ENCODE results near the gene RBX1.
"Not testable (repeated sequence)": the region's sequence is repeated elsewhere in the genome, so short reads cannot be mapped to it uniquely, and the experiment has no call there.

The RBX1 gene

GRCh38 chr22:40950962-40951794 is at the start of gene RBX1:
RBX1 (plus strand) TSS chr22:40951378; CDS start chr22:40951399, 21 bp downstream.
- DNase-seq (ENCODE audit: low read depth) = peak; percentile 99
- Histone ChIP-seq H3K4me1 (ENCODE audit: control insufficient read depth, insufficient read depth, low read length) (peaks cover 27% of the 10 kb centered on the region), H3K9ac (ENCODE audit: low read length) (peak within 1 kb of the TSS; percentile 100), H3K4me3 (ENCODE audit: low read length) (peak within 1 kb of the TSS; percentile 99), H3K9me3 (ENCODE audit: control insufficient read depth, low read length) (no peaks in the 10 kb centered on the region), H3K36me3 (ENCODE audit: control insufficient read depth, insufficient read depth, low read length, severe bottlenecking) (peaks cover 19% of the 10 kb centered on the region), H3K27me3 (replicated peaks; ENCODE audit: control insufficient read depth, insufficient read depth, low read length) (no peaks in the 10 kb centered on the region)

DNA sequence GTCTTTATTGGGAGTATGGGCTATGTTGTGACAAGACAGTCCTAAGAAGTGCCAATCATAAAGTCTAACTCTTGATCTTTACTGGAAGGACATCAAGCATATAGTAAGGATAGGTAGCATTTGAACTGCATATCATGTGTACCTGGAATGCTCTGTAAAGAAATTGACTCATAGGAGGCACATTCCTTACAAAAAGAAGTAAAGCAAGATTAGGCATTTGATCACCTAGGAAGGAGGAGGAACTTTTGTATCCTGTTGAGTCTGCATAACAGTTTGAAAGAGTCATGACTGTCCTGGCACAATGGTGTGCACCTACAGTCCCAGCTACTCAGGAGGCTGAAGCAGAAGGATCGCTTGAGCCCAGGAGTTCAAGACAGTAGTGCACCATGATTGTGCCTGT is 47.1 kb upstream of the RBX1 start:
- Histone ChIP-seq H3K9me3 (ENCODE audit: control insufficient read depth, low read length) (no peaks in the 10 kb centered on the region), H3K36me3 (ENCODE audit: control insufficient read depth, insufficient read depth, low read length, severe bottlenecking) (peaks cover 28% of the 10 kb centered on the region), H3K4me3 (ENCODE audit: low read length) (no peak overlapping the region), H3K27me3 (replicated peaks; ENCODE audit: control insufficient read depth, insufficient read depth, low read length) (no peaks in the 10 kb centered on the region), H3K4me1 (ENCODE audit: control insufficient read depth, insufficient read depth, low read length) (peaks cover 2% of the 10 kb centered on the region), H3K9ac (ENCODE audit: low read length) (no peak overlapping the region)
- no peak for DNase-seq (ENCODE audit: low read depth)

- DNase-seq (ENCODE audit: low read depth) = no peak
- peaks cover 12% of the 10 kb centered on the region for H3K4me1 ChIP-seq (ENCODE audit: control insufficient read depth, insufficient read depth, low read length)
- no peak overlapping the region for H3K4me3 ChIP-seq (ENCODE audit: low read length)
- H3K36me3 ChIP-seq (ENCODE audit: control insufficient read depth, insufficient read depth, low read length, severe bottlenecking) = peaks cover 46% of the 10 kb centered on the region
- no peak overlapping the region for H3K9ac ChIP-seq (ENCODE audit: low read length)
- H3K9me3 ChIP-seq (ENCODE audit: control insufficient read depth, low read length) = no peaks in the 10 kb centered on the region
- no peaks in the 10 kb centered on the region for H3K27me3 ChIP-seq (replicated peaks; ENCODE audit: control insufficient read depth, insufficient read depth, low read length)
Measured at GRCh38 chr22:40908895-40909294, 42.3 kb upstream of the RBX1 start.

DNA sequence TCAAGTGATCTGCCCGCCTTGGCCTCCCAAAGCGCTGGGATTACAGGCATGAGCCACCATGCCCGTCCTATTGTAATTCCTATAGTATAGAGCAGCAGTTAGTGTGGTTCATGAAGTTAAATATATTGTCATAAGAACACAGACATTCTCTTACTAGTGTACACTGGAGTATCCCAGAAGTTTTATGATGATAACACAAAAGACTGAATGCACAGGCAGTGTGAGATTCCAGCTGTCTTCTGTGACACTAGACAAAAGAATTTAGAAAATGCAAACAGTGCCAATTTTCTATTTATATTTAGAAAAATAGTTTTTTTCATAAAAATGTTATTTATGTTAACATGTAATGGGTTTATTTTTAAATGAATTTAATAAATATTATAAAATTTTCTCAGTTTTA is 39.4 kb upstream of the RBX1 start:
- DNase-seq (ENCODE audit: low read depth) = peak; percentile 33
- no peaks in the 10 kb centered on the region for H3K9me3 ChIP-seq (ENCODE audit: control insufficient read depth, low read length)
- peaks cover 56% of the 10 kb centered on the region for H3K36me3 ChIP-seq (ENCODE audit: control insufficient read depth, insufficient read depth, low read length, severe bottlenecking)
- no peaks in the 10 kb centered on the region for H3K27me3 ChIP-seq (replicated peaks; ENCODE audit: control insufficient read depth, insufficient read depth, low read length)
- H3K9ac ChIP-seq (ENCODE audit: low read length) = no peak overlapping the region
- no peak overlapping the region for H3K4me3 ChIP-seq (ENCODE audit: low read length)
- peaks cover 12% of the 10 kb centered on the region for H3K4me1 ChIP-seq (ENCODE audit: control insufficient read depth, insufficient read depth, low read length)

- not testable (repeated sequence) for H3K4me3 ChIP-seq (ENCODE audit: low read length); H3K27me3 ChIP-seq (replicated peaks; ENCODE audit: control insufficient read depth, insufficient read depth, low read length); H3K9me3 ChIP-seq (ENCODE audit: control insufficient read depth, low read length); DNase-seq (ENCODE audit: low read depth); H3K9ac ChIP-seq (ENCODE audit: low read length)
- H3K36me3 ChIP-seq (ENCODE audit: control insufficient read depth, insufficient read depth, low read length, severe bottlenecking) = peaks cover 62% of the 10 kb centered on the region
- peaks cover 12% of the 10 kb centered on the region for H3K4me1 ChIP-seq (ENCODE audit: control insufficient read depth, insufficient read depth, low read length)
Measured at GRCh38 chr22:40912987-40913386, 38.2 kb upstream of the RBX1 start.

DNA sequence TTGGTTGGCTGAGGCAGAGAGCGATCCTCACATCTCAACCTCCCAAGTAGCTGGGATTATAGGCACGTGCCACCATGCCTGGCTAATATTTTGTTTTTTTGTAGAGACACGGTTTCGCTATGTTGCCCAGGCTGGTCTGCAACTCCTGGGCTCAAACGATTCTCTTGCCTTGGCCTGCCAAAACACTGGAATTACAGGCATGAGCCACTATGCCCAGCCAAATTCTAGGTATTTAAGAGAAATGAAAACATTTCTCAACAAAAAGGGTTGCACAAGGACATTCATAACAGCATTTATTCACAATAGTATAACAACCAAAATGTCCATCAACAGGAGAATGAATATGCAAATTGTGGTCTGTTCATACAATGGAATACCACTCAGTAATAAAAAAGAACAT is 31.7 kb upstream of the RBX1 start:
- peaks cover 17% of the 10 kb centered on the region for H3K4me1 ChIP-seq (ENCODE audit: control insufficient read depth, insufficient read depth, low read length)
- H3K9ac ChIP-seq (ENCODE audit: low read length) = no peak overlapping the region
- peak; percentile 78 for DNase-seq (ENCODE audit: low read depth)
- no peaks in the 10 kb centered on the region for H3K27me3 ChIP-seq (replicated peaks; ENCODE audit: control insufficient read depth, insufficient read depth, low read length)
- H3K4me3 ChIP-seq (ENCODE audit: low read length) = no peak overlapping the region
- H3K36me3 ChIP-seq (ENCODE audit: control insufficient read depth, insufficient read depth, low read length, severe bottlenecking) = peaks cover 59% of the 10 kb centered on the region
- H3K9me3 ChIP-seq (ENCODE audit: control insufficient read depth, low read length) = no peaks in the 10 kb centered on the region

DNA sequence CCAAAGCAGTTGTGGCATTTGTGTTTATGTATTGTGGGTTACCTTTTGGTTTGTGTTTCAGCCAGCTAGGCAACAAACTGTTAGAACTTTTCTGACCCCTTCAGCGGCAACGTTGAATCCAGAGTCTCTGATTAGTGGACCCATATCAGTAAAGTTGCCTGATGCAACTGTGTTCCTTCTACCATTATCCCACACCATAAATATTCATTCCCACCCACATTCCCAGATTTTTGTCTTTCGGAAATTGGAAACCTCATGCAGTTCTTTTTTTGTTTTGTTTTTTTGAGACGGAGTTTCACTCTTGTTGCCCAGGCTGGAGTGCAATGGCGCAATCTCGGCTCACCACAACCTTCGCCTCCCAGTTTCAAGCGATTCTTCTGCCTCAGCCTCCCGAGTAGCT is 30.7 kb upstream of the RBX1 start:
- Histone ChIP-seq H3K4me3 (ENCODE audit: low read length) (no peak overlapping the region), H3K4me1 (ENCODE audit: control insufficient read depth, insufficient read depth, low read length) (peaks cover 17% of the 10 kb centered on the region), H3K27me3 (replicated peaks; ENCODE audit: control insufficient read depth, insufficient read depth, low read length) (no peaks in the 10 kb centered on the region), H3K36me3 (ENCODE audit: control insufficient read depth, insufficient read depth, low read length, severe bottlenecking) (peaks cover 60% of the 10 kb centered on the region), H3K9ac (ENCODE audit: low read length) (no peak overlapping the region), H3K9me3 (ENCODE audit: control insufficient read depth, low read length) (no peaks in the 10 kb centered on the region)
- DNase-seq (ENCODE audit: low read depth) = no peak

DNA sequence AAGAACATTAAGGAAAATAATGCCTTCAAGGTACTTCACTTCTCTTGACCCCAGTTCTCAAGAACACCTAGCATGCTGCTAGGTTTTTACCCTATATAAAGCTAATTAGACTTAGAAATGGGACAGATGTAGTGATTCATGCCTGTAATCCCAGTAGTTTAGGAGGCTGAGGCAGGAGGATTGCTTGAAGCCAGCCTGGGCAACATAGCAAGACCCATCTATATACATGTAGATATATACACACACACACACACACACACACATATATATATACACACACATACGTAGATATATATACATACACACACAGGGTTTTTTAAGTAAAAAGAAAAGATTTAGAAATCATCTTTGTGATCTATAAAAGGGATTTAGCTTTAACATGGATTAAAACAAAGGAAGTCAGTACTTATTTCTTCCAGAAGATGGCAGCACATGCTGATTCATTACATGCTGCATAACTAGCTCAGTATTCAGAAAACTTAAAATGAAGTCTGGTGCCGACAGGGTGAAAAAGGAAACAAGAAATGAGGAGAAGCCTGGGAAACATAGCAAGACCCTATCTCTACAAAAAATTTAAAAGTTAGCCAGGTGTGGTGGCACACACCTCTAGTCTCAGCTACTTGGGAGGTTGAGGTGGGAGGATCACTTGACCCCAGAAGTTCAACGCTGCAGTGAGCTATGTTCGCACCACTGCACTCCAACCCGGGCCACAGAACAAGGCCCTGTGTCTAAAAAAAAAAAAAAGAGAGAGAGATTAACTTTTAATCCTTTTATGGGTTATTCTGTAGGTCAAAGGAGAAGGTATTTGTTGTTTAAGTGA is 28.5 kb upstream of the RBX1 start:
- peak; percentile 89 for DNase-seq (ENCODE audit: low read depth)
- H3K27me3 ChIP-seq (replicated peaks; ENCODE audit: control insufficient read depth, insufficient read depth, low read length) = no peaks in the 10 kb centered on the region
- peaks cover 17% of the 10 kb centered on the region for H3K4me1 ChIP-seq (ENCODE audit: control insufficient read depth, insufficient read depth, low read length)
- H3K36me3 ChIP-seq (ENCODE audit: control insufficient read depth, insufficient read depth, low read length, severe bottlenecking) = peaks cover 58% of the 10 kb centered on the region
- peak overlapping the region; percentile 33 for H3K9ac ChIP-seq (ENCODE audit: low read length)
- H3K4me3 ChIP-seq (ENCODE audit: low read length) = no peak overlapping the region
- no peaks in the 10 kb centered on the region for H3K9me3 ChIP-seq (ENCODE audit: control insufficient read depth, low read length)

GRCh38 chr22:40928657-40929056 is 22.5 kb upstream of the RBX1 start:
- H3K27me3 ChIP-seq (replicated peaks; ENCODE audit: control insufficient read depth, insufficient read depth, low read length) = no peaks in the 10 kb centered on the region
- H3K9ac ChIP-seq (ENCODE audit: low read length) = no peak overlapping the region
- H3K36me3 ChIP-seq (ENCODE audit: control insufficient read depth, insufficient read depth, low read length, severe bottlenecking) = peaks cover 67% of the 10 kb centered on the region
- H3K9me3 ChIP-seq (ENCODE audit: control insufficient read depth, low read length) = no peaks in the 10 kb centered on the region
- H3K4me1 ChIP-seq (ENCODE audit: control insufficient read depth, insufficient read depth, low read length) = peaks cover 6% of the 10 kb centered on the region
- H3K4me3 ChIP-seq (ENCODE audit: low read length) = no peak overlapping the region
- DNase-seq (ENCODE audit: low read depth) = no peak

- no peak overlapping the region for H3K4me3 ChIP-seq (ENCODE audit: low read length)
- H3K27me3 ChIP-seq (replicated peaks; ENCODE audit: control insufficient read depth, insufficient read depth, low read length) = no peaks in the 10 kb centered on the region
- DNase-seq (ENCODE audit: low read depth) = peak; percentile 43
- no peaks in the 10 kb centered on the region for H3K9me3 ChIP-seq (ENCODE audit: control insufficient read depth, low read length)
- peaks cover 39% of the 10 kb centered on the region for H3K36me3 ChIP-seq (ENCODE audit: control insufficient read depth, insufficient read depth, low read length, severe bottlenecking)
- peaks cover 6% of the 10 kb centered on the region for H3K4me1 ChIP-seq (ENCODE audit: control insufficient read depth, insufficient read depth, low read length)
- H3K9ac ChIP-seq (ENCODE audit: low read length) = no peak overlapping the region
Measured at GRCh38 chr22:40932396-40932795, 18.8 kb upstream of the RBX1 start.

DNA sequence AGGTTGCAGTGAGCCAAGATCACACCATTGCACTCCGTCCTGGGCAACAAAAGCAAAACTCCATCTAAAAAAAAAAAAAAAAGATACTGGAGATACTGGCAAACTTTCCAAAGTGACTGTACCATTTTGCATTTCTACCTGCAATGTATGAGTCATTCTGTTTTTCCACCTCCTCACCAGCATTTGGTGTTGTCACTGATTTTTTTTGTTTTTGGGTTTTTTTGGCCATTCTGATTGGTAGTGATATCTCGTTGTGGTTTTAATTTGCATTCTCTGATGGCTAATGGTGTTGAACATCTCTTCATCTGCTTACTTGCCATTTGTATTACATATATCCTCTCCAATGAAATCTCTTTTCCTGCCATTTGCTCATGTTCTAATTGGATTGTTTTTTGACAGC is 12.0 kb upstream of the RBX1 start:
- no peak overlapping the region for H3K9ac ChIP-seq (ENCODE audit: low read length)
- H3K4me1 ChIP-seq (ENCODE audit: control insufficient read depth, insufficient read depth, low read length) = no peaks in the 10 kb centered on the region
- no peak for DNase-seq (ENCODE audit: low read depth)
- H3K9me3 ChIP-seq (ENCODE audit: control insufficient read depth, low read length) = no peaks in the 10 kb centered on the region
- H3K4me3 ChIP-seq (ENCODE audit: low read length) = no peak overlapping the region
- no peaks in the 10 kb centered on the region for H3K27me3 ChIP-seq (replicated peaks; ENCODE audit: control insufficient read depth, insufficient read depth, low read length)
- peaks cover 8% of the 10 kb centered on the region for H3K36me3 ChIP-seq (ENCODE audit: control insufficient read depth, insufficient read depth, low read length, severe bottlenecking)
